Right renal pelvis (tissue), 4 donors: ENCODE data around the gene TRPM1. TPM values are rescaled to one million over a fixed set of nuclear protein-coding genes. Genes with fewer than 3 reads are reported as not detected.

Experiments used
- DNase-seq, 4 donors: peaks; one replicate each; pipeline ENCODE4 v3.0.0-alpha.2; 2013; ENCODE audit warnings: low read depth in 4 of 4, low spot score in 3 of 4, missing footprints in 1 of 4
- polyA plus RNA-seq, 4 donors: library from polyadenylated mRNA; unstranded; fragments of 120-200 nt; gene quantifications; one replicate each; pipeline ENCODE4 v1.2.1, GENCODE V29; 2013; ENCODE audit not compliant: insufficient read length in 4 of 4

Gene TRPM1
- under 1 TPM; 0.20 to 0.53 (median 0.36) TPM for polyA plus RNA-seq

- DNase-seq = no peak
Measured at GRCh38 chr15:31101262-31102038, at the start of gene TRPM1. TRPM1 (minus strand) TSS chr15:31101725; CDS start chr15:31081355, 20,370 bp downstream.

GRCh38 chr15:31150732-31151231 is 49.3 kb upstream of the TRPM1 start:
- no peak for DNase-seq

- DNase-seq = no peak
Measured at GRCh38 chr15:31149987-31150386, 48.5 kb upstream of the TRPM1 start.

GRCh38 chr15:31149088-31149505 is 47.6 kb upstream of the TRPM1 start:
- DNase-seq = no peak

- DNase-seq = no peak
Measured at GRCh38 chr15:31148297-31149087, 47.0 kb upstream of the TRPM1 start.

- no peak for DNase-seq
Measured at GRCh38 chr15:31147944-31148296, 46.4 kb upstream of the TRPM1 start.

- DNase-seq = no peak
Measured at GRCh38 chr15:31147456-31147855, 45.9 kb upstream of the TRPM1 start.

GRCh38 chr15:31145271-31145911 is 43.9 kb upstream of the TRPM1 start:
- DNase-seq = no peak

- no peak for DNase-seq
Measured at GRCh38 chr15:31141792-31142191, 40.3 kb upstream of the TRPM1 start.

- no peak for DNase-seq
Measured at GRCh38 chr15:31136607-31137328, 35.2 kb upstream of the TRPM1 start.

- no peak for DNase-seq
Measured at GRCh38 chr15:31136016-31136415, 34.5 kb upstream of the TRPM1 start.

- DNase-seq = no peak
Measured at GRCh38 chr15:31135523-31135922, 34.0 kb upstream of the TRPM1 start.

- DNase-seq = no peak
Measured at GRCh38 chr15:31133890-31134289, 32.4 kb upstream of the TRPM1 start.

- no peak for DNase-seq
Measured at GRCh38 chr15:31131853-31132375, 30.4 kb upstream of the TRPM1 start.

- no peak for DNase-seq
Measured at GRCh38 chr15:31130576-31131237, 29.2 kb upstream of the TRPM1 start.

GRCh38 chr15:31129769-31130303 is 28.3 kb upstream of the TRPM1 start:
- no peak for DNase-seq

GRCh38 chr15:31128919-31129768 is 27.6 kb upstream of the TRPM1 start:
- DNase-seq = peak; percentile 20 to 60 (median 38)

- no peak for DNase-seq
Measured at GRCh38 chr15:31128477-31128876, 27.0 kb upstream of the TRPM1 start.
